Left kidney (tissue), 8 donors: ENCODE data around the gene NUCKS1. TPM values are rescaled to one million over a fixed set of nuclear protein-coding genes. Genes with fewer than 3 reads are reported as not detected.

Experiments
- DNase-seq: peaks from one replicate; pipeline ENCODE4 v3.0.0-alpha.2; 2013
- long read RNA-seq, 8 donors: transcript quantifications; one replicate each; lab custom pipeline, GENCODE V29; 2026
- polyA plus RNA-seq: library from polyadenylated mRNA; unstranded; fragments of 120-200 nt; gene quantifications from one replicate; pipeline ENCODE4 v1.2.1, GENCODE V29; 2013; ENCODE audit not compliant: insufficient read length

The NUCKS1 gene
- polyA plus RNA-seq: 483 TPM
- long read RNA-seq, donor 1, full-length matches to known transcripts: 50 of 264 reads
- long read RNA-seq, donor 1, partial matches to known transcripts: 214 of 264 reads
- long read RNA-seq, donor 1, other reads (novel, unspliced or antisense): 0 of 264 reads
- long read RNA-seq, donor 2, full-length matches to known transcripts: 43 of 251 reads
- long read RNA-seq, donor 2, partial matches to known transcripts: 201 of 251 reads
- long read RNA-seq, donor 2, other reads (novel, unspliced or antisense): 7 of 251 reads
- long read RNA-seq, donor 3, full-length matches to known transcripts: 30 of 188 reads
- long read RNA-seq, donor 3, partial matches to known transcripts: 158 of 188 reads
- long read RNA-seq, donor 3, other reads (novel, unspliced or antisense): 0 of 188 reads
- long read RNA-seq, donor 4, full-length matches to known transcripts: 4 of 22 reads
- long read RNA-seq, donor 4, partial matches to known transcripts: 18 of 22 reads
- long read RNA-seq, donor 4, other reads (novel, unspliced or antisense): 0 of 22 reads
- long read RNA-seq, donor 5, full-length matches to known transcripts: 53 of 250 reads
- long read RNA-seq, donor 5, partial matches to known transcripts: 197 of 250 reads
- long read RNA-seq, donor 5, other reads (novel, unspliced or antisense): 0 of 250 reads
- long read RNA-seq, donor 6, full-length matches to known transcripts: 42 of 267 reads
- long read RNA-seq, donor 6, partial matches to known transcripts: 225 of 267 reads
- long read RNA-seq, donor 6, other reads (novel, unspliced or antisense): 0 of 267 reads
- long read RNA-seq, donor 7, full-length matches to known transcripts: 49 of 375 reads
- long read RNA-seq, donor 7, partial matches to known transcripts: 316 of 375 reads
- long read RNA-seq, donor 7, other reads (novel, unspliced or antisense): 10 of 375 reads
- long read RNA-seq, donor 8, full-length matches to known transcripts: 24 of 88 reads
- long read RNA-seq, donor 8, partial matches to known transcripts: 64 of 88 reads
- long read RNA-seq, donor 8, other reads (novel, unspliced or antisense): 0 of 88 reads

- peak; percentile 98 for DNase-seq
Observed at GRCh38 chr1:205750138-205751035, at the start of gene NUCKS1. Gene NUCKS1 (minus strand): TSS chr1:205750182. CDS start chr1:205749973, 209 bp downstream.

GRCh38 chr1:205798577-205798976, 48.6 kb upstream of the NUCKS1 start:
- DNase-seq: no peak

- DNase-seq: no peak
Observed at GRCh38 chr1:205797168-205797567, 47.2 kb upstream of the NUCKS1 start.

- no peak for DNase-seq
Observed at GRCh38 chr1:205794011-205794730, 44.2 kb upstream of the NUCKS1 start.

GRCh38 chr1:205792961-205793673, 43.1 kb upstream of the NUCKS1 start:
- DNase-seq: no peak

- DNase-seq: no peak
Observed at GRCh38 chr1:205792481-205792881, 42.5 kb upstream of the NUCKS1 start.

- DNase-seq: peak; percentile 54
Observed at GRCh38 chr1:205791568-205792180, 41.7 kb upstream of the NUCKS1 start.

- DNase-seq: no peak
Observed at GRCh38 chr1:205787287-205787916, 37.4 kb upstream of the NUCKS1 start.

GRCh38 chr1:205786601-205787000, 36.6 kb upstream of the NUCKS1 start:
- no peak for DNase-seq

GRCh38 chr1:205785446-205785845, 35.5 kb upstream of the NUCKS1 start:
- DNase-seq: no peak

GRCh38 chr1:205783904-205784303, 33.9 kb upstream of the NUCKS1 start:
- DNase-seq: no peak

GRCh38 chr1:205783433-205783795, 33.4 kb upstream of the NUCKS1 start:
- DNase-seq: no peak

GRCh38 chr1:205782627-205783432, 32.8 kb upstream of the NUCKS1 start:
- no peak for DNase-seq

- no peak for DNase-seq
Observed at GRCh38 chr1:205780335-205780734, 30.4 kb upstream of the NUCKS1 start.

- DNase-seq: no peak
Observed at GRCh38 chr1:205777994-205778393, 28.0 kb upstream of the NUCKS1 start.

GRCh38 chr1:205775717-205776056, 25.7 kb upstream of the NUCKS1 start:
- no peak for DNase-seq

- peak; percentile 56 for DNase-seq
Observed at GRCh38 chr1:205775015-205775716, 25.2 kb upstream of the NUCKS1 start, which contains the start of gene RAB29. Gene RAB29 (minus strand): TSS chr1:205775482. CDS start chr1:205774956, 526 bp downstream.
